Hypothalamus (tissue), 51 donors: ENCODE results near the gene NECAB3.
"Not testable (repeated sequence)": the region's sequence is repeated elsewhere in the genome, so short reads cannot be mapped to it uniquely, and the experiment has no call there.

Source experiments
- DNase-seq, 51 donors: peaks; one replicate each; lab custom pipeline; 2025; lab: John Stamatoyannopoulos, UW

NECAB3 gene

DNA sequence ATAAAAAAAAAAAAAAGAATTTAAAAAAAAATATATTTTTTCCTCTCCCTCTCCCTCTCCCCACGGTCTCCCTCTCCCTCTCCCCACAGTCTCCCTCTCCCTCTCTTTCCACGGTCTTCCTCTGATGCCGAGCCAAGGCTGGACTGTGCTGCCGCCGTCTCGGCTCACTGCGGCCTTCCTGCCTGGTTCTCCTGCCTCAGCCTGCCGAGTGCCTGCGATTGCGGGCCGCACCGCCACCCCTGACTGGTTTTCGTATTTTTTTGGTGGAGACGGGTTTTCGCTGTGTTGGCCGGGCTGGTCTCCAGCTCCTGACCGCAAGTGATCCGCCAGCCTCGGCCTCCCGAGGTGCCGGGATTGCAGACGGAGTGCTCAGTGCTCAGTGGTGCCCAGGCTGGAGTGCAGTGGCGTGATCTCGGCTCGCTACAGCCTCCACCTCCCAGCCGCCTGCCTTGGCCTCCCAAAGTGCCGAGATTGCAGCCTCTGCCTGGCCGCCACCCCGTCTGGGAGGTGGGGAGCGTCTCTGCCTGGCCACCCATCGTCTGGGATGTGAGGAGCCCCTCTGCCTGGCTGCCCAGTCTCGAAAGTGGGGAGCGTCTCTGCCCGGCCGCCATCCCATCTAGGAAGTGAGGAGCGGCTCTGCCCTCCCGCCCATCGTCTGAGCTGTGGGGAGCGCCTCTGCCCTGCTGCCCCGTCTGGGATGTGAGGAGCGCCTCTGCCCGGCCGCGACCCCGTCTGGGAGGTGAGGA, 26.6 kb upstream of the NECAB3 start:
- DNase-seq: not testable (repeated sequence)

DNA sequence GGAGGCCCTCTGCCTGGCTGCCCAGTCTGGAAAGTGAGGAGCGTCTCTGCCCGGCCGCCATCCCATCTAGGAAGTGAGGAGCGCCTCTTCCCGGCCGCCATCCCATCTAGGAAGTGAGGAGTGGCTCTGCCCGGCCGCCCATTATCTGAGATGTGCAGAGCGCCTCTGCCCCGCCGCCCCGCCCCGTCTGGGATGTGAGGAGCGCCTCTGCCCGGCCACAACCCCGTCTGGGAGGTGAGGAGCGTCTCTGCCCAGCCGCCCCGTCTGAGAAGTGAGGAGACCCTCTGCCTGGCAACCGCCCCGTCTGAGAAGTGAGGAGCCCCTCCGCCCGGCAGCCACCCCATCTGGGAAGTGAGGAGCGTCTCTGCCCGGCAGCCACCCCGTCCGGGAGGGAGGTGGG, 24.7 kb upstream of the NECAB3 start:
- DNase-seq: not testable (repeated sequence)

DNA sequence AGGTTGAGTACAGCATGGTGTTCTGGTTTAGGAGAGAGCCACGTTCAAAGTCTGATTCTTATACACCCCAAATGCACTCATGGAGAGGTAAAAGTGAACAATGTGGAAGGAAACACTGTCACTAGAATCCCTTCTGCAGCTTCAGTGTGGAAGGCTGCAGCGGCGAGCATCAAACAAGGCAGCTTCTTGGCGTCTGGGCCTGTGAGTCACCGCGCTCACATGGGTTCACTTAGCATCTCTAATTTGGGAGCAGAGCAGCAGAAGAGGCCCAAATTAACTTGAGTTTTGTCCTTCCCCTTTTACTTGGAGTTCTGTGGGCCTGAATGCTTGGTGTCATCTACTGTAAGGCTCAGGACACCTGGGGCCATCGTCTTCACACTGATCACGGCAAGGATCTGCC, 22.9 kb upstream of the NECAB3 start:
- peak in 20 of 51 donors; percentile 9 to 72 (median 24) for DNase-seq

DNA sequence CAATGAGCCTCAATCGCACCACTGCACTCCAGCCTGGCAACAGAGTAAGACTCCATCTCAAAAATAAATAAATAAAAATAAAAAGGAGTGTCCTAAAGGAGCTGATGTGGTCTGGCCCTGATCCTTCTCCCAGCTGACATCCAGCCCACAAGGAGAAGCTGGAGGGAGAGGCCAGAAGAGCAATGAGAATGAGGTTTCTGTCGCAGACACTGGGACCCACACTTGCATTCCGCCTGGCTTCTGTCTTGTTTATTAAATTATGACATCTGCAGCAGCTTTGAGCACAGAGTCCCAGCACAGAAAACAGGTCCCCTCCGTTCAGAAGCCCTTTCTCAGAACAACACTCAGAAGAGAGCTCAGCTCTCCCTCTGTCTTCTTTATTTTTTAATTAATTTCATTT, 22.2 kb upstream of the NECAB3 start:
- DNase-seq: no peak

DNA sequence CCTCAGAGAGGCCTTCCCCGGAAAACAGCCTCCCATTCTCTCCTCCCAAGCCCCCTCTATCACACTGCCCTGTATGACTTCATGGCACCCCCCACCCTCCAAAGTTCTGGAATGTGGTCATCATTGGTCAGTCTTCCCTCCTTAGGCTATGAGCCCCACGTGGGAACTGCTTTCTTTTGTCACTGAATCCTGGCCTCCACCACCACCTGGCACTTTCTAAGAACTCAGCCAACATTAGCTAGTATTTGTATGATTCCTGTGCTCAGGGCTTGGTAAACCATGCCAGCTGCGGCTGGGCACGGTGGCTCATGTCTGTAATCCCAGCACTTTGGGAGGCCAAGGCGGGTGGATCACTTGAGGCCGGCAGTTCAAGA, 20.4 kb upstream of the NECAB3 start:
- peak in 6 of 51 donors; percentile 32 to 55 (median 50) for DNase-seq

DNA sequence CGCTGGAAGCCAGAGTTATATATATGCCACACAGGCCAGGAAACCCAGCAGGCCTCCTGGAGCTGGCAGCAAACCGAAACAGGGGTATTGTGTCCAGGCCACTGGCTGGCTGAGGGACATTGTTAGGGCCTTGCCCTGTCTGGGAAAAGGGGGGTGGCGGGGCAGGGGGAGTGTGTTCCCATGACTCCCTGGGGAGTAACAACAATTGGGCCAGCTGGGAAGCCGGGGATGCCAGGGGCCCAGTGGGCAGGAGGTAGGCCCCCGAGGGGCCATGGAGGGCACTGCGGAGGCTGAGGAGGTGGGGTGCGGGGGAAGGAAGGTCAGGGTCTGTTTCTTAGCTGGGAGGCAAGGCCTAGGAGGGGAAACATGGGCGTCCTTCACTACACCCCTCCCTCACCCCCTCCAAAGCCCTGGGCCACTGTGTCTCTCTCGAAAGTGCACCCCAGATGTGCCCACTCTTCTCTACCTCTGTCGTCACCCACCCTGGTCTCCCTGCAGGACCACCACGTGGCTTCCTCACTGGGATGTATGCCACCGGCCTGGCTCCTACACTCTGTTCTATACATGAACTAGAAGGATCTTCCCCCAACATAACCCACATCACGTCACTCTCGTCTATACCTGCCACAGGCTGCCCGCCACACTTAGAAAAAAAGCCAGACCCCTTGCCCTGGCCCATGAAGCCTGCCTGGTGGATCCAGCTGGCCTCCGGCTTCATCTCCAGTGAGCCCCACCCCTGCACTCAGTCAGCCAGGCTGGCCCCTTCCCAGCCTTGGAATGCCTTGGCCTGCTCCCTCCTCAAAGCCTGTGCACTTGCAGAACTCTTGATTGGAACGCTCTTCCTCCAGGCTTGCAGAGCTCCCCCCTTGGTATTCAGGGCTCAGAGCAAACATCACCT, 19.8 kb upstream of the NECAB3 start:
- DNase-seq: peak in 46 of 51 donors; percentile 18 to 88 (median 67)

DNA sequence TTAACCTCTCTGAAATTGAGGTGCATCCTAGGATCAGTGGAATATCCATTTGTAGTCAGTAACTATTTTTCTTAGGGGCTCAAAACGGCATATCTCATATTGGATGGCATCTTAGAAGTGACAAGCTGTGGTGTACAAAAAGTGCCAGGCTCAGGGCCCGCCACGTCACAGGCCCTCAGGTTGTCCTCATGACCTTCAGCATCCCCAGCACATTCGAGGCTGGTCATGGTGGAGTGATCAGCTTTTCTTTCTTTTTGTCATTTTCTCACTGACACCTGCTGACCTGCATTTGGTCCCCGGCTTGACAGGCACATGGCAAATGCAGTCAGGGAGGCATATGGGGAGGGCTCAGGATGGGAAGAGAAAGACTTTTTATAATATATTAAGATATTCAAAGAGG, 19.1 kb upstream of the NECAB3 start:
- peak in 5 of 51 donors; percentile 14 to 62 (median 49) for DNase-seq

DNA sequence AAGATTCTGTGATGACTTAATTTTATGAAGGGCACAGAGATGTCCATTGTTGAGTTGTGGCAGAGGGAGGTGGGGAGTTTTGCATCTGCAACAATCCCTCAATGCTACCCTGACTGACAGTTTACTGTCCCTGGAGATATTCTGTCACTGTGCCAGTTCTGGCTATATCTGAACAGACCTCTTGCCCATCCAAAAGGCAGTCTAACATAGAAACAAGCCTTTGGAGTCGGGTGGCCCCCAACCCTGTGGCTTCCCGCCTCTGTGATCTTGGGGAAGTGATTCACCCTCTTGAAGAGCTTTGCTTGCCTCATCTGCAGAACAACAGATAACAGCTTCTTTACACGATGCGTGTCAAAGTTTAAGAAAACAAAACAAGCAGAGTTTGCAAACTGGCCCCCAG, 15.7 kb upstream of the NECAB3 start:
- DNase-seq: peak in 13 of 51 donors; percentile 13 to 68 (median 29)

DNA sequence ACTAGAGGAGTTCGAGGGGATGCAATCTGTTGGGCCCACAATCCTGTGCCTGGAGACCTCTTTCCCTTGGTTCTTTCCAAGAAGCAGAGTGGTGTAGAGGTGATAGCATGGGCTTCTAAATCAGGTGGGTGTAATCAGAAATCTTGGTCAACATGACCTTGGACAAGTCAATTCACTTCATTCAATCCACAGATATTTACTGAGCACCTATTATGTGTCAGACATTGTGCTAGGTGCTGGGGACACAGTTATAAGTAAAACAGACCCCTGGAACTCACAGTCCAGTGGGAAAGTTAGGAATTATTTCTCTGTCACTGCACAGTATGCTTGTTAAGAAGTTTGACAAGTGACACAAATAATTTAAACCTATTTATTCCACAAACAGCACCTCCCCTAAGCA, 15.3 kb upstream of the NECAB3 start:
- DNase-seq: no peak

DNA sequence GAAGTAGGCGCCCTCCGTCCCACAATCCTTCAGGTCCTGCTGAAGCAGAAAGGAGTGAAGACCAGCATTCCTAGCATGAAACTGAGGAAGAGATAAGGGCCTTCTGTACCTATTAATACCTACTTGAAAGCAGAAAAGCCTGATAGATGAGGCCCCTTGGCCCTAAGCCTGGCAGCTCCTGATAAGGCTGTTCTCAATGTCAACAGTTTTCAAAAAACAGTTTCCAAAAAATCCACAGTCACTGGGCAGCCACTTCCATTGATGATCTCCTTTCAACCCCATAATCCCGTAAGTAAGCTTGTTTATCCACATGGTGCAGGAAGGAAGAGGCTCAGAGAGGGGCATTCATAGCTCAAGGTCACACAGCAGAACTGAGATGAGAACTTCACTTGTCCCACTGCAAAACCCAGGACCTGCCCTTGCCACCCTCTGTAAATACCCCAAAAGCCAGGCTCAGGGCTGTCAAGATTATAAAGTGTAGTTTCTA, 14.8 kb upstream of the NECAB3 start:
- no peak for DNase-seq

DNA sequence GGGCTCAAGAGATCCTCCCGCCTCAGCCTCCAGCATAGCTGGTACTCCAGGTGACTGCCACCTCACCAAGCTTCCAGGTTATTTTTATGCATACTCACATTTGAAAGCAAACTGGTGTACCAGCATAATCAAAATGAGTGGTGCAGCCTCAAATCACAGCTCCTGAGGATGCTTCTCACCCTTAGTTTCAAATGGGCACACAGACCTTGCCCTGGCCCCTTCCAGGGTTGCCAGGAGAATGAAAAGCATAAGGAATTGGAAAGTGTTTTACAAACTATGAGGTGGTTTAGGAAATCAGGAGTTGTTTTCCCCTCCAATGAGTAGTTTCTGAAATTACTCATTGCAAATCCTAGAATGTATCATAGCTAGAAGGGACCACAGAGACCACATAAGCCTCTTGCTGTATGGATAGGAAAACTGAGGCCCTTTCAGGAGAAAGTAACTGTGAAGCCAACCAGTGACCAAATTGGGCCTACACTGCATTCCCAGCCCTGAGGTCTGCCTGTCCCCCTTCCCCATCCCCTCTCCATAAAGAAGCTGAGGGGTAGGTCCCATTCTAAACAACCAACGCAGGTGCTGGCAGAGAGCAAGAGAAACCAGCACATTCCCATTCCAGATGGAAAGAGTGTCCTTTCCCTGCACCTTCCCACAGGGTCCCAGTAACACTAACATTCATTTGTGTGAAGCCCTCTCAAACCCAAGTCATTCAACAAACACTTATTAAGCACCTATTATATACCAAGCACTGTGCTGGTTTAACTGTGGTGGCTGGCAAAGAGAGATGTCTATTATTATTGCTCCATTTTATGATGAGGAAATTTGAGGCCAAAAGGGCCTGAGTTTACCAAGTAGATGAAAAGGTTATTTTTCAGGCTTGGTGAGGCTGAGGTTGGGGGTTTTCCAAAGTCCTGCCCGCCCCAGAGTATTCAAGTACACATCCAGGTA, 14.0 kb upstream of the NECAB3 start:
- no peak for DNase-seq

DNA sequence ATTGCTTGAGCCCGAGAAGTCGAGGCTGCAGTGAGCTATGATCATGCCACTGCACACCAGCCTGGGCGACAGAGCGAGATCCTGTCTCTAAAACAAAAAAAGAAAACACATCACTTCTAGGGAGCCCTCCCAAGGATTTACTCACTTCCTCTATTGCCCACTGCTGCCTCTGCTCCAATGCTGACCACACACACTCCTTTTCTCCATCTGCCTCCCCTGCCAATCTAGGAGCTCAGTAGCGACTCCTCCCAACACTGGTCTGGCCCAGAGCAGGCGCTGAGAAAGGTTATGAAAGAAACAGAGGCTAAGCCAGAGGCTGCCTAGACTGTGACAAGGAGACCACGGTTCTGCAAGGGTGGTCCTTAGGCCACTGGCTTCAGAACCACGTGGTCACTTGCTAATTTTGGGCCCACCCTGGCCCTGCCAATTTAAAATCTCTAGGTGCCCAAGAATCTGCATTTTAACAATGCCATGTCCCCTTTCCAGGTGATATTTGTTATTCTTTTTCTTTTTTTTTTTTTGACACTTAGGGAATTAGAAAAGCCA, 13.2 kb upstream of the NECAB3 start:
- peak in 3 of 51 donors; percentile 11 to 17 (median 16) for DNase-seq

DNA sequence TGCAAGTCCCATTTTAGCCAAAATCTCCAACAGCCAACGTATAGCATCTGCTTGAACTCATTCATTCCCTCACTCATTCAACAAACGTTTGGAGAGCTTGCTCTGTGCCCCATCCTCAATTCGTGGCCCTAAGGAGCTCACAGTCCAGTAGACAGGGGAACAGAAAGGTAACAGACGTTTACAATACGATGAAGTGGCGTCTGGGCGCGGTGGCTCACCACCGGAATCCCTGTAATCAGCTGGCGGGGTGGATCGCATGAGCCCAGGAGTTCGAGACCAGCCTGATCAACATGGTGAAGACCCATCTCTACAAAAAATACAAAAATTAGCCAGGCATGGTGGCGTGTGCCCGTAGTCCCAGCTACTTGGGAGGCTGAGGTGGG, 12.7 kb upstream of the NECAB3 start:
- no peak for DNase-seq

DNA sequence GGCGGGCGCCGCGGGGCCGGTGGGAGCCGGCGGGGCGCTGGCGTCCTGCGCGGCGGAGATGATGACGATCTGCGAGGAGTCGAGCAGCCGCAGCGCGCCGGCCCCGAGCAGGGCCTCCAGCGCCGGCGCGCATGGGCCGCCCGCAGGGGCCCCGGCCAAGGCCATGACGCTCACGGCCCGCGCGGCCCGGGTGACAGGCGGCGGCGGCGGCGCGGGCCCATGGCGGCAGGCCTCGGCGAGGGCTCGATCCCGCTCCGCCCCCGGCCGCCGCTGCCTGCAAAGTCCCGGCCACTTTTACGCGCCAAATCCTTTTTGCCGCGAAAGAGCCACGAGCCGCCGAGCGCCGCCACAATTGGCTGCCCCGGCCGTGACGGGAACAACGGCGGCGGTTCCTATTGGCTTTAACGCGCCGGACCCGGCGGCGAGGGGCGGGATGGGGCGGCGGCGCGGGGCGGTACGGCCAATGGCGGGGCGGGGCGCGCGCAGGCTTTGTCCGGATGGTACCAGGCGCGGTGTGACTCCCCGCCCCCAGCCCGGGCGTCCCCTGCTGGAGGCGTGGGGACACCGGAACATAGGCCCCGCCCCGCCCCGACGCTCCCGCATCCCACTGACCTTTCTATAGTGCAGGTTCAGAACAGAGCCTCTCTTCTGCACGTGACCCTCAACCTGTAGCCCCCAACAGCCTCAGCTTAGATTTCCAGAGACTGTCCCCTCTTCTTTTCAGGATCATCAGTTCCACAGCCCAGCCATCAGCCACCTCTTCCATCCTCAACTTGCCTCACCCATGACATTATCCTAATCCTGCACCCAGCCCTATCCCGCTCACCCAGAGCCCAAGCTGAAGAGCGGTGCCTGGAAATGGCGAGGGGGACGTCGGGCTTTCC, 12.1 kb upstream of the NECAB3 start, which contains the start of gene E2F1:
E2F1 (minus strand) TSS at position 286 of the 884 bp plus-strand sequence; CDS start at position 165, 121 bp downstream.
- DNase-seq: peak; percentile 50 to 99 (median 91)

DNA sequence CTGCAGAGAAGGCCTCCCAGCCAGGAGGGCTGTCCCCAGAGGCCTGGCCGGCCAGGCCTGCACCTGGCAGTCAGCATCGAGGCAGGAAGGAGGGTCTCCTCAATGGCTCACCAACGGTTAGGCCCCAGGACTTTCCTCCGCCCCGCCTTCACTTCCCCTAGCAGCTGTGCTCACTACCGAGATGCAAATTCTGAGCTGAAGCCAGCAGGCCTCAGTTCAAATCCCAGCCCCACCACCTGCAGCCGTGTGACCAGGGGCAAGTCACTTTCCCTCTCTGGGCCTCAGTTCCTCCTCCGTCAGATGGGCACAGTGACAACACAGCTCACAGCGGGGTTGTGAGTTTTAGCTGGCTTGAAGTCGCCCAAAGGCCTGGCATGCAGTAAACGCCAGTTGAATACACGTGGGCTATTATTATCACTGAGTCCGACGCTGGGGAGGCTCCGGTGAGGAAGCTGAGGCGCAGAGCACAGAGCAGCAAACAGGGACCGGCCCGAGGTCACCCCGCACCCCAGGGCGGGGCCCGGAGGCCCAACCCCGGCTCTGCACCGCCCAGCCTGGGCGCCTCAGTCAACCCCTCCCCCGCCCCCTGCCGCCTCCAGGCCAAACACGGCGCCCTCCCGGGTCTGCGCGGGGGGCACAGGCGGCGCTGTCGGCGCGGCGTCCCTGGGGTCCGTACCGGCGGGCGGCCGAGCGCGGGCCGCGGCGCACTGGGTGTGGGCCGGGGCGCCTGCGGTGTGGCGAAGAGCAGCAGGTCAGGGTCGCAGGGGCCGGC, 11.3 kb upstream of the NECAB3 start:
- DNase-seq: no peak

DNA sequence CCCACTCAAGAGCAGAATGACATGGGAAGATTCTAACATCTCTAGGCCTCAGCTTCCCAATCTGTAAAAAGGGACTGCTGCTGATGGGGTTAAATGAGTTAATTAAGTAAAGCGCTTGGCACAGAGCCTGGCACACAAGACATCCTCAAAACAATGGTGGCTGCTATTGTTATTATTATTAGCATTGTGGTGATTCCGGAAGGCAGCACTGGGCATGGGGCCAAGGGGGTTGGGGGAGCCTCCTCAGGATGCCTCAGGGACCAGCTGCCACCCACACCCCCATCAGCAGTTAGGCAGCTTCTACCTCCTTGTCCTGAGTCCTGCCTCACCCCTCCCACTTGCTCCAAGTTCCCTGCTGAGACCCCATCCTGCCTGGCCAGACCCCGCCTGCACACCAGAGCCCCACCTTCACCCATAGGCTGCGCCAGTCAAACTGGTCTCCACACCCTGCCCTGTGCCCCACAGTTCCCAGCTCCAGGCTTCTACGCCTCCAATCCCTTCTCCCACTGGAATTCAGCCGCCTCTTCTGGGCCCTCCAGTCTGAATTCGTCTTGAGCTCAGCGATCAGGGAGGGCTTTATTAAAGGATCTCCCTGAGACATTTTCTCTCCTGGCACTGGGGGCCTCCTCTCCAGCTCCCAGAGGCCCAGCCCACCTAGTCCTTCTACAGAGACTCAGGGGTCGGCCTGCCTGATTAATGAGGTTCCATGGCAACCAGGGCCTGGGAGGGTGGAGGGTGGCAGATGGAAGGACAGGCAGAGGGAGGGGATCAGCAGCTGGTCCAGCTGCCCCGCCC, 10.5 kb upstream of the NECAB3 start:
- no peak for DNase-seq

DNA sequence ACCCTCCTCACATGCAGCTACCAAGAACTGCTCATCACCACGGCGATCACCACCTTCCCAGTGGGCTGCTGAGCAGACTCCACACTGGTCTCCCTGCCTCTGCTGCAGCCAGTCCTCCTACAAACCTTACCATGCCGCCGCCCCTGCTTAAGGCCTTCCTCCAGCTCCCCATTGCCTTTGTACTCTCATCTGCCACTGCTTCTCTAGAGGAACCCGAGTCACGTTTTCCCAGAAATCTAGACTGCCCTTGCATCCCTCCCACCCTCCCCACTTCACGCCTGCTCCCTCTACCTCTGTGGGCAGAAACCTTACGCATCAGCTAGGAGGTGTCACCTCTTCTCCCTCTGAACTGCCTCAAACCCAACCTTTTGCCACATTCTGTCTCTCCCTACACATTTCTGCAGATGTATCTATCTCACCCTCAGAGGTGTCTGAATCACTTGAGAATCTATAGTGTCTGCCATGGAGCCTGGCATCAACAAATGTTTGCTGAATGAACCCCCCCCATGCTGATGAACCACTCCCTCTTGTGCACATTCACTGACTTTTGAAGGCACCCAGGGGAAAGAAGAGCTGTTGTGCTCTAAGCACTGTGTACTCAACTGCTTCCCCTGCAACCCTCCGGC, 7.6 kb upstream of the NECAB3 start:
- no peak for DNase-seq
